ENCODE measurements around the gene ZBTB7C.

GRCh38 chr18:48193521-48194492 lies 215.4 kb downstream of the ZBTB7C start:
- TF ChIP-seq, protein P1, sequence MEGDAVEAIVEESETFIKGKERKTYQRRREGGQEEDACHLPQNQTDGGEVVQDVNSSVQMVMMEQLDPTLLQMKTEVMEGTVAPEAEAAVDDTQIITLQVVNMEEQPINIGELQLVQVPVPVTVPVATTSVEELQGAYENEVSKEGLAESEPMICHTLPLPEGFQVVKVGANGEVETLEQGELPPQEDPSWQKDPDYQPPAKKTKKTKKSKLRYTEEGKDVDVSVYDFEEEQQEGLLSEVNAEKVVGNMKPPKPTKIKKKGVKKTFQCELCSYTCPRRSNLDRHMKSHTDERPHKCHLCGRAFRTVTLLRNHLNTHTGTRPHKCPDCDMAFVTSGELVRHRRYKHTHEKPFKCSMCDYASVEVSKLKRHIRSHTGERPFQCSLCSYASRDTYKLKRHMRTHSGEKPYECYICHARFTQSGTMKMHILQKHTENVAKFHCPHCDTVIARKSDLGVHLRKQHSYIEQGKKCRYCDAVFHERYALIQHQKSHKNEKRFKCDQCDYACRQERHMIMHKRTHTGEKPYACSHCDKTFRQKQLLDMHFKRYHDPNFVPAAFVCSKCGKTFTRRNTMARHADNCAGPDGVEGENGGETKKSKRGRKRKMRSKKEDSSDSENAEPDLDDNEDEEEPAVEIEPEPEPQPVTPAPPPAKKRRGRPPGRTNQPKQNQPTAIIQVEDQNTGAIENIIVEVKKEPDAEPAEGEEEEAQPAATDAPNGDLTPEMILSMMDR (conservative IDR thresholded peaks at IDR 0.05; ENCODE audit: low read length): no peak
- TF ChIP-seq EZH2phosphoT487 (IDR thresholded peaks at IDR 0.05; ENCODE audit: borderline replicate concordance): no peak

Data from Loucy (cell line).